ENCODE results near the gene RPRD1B.
A peak's percentile ranks its signal among the peaks of the same experiment; 100 is the strongest.

Gene RPRD1B

DNA sequence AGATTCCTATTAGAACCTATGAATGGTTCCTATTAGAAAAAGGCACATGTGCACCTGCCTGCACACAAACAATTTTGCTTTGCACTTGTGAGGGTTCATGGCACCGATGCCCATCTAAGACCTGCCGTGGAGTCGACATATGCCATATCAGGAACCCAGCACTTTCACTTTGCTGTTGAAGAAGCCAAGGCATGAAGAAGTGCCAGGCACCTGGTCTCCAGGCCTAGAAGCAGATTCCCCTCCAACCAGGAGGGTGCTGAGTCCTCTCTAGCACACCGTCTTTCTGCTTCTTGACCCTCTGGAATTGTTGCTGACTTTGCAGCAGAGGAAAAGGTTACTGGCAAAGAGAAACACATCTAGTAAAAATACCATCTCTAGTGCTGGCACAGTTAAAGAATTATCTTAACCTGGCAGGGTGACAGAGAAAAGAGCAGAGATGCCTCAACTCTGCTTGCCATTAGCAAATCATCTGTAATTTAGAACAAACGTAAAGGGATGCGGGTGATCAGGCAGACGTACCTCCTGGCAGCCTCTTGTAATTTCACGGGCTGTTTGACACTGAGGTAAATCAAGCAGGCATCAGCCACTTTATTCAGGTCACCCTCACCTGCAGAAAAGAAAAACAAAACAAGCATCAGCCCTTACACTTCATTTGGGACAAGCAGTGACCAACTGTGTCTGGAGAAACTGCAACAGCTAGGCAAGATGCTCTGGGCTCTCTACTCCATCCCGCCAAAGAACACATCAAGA is 37.5 kb upstream of the RPRD1B start:
- TF ChIP-seq, protein P1, sequence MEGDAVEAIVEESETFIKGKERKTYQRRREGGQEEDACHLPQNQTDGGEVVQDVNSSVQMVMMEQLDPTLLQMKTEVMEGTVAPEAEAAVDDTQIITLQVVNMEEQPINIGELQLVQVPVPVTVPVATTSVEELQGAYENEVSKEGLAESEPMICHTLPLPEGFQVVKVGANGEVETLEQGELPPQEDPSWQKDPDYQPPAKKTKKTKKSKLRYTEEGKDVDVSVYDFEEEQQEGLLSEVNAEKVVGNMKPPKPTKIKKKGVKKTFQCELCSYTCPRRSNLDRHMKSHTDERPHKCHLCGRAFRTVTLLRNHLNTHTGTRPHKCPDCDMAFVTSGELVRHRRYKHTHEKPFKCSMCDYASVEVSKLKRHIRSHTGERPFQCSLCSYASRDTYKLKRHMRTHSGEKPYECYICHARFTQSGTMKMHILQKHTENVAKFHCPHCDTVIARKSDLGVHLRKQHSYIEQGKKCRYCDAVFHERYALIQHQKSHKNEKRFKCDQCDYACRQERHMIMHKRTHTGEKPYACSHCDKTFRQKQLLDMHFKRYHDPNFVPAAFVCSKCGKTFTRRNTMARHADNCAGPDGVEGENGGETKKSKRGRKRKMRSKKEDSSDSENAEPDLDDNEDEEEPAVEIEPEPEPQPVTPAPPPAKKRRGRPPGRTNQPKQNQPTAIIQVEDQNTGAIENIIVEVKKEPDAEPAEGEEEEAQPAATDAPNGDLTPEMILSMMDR (IDR thresholded peaks at IDR 0.05; ENCODE audit: poor library complexity, severe bottlenecking) = no peak
- Histone ChIP-seq H3K27me3 (ENCODE audit: insufficient read depth, poor library complexity, severe bottlenecking) (no peaks in the 10 kb centered on the region), H3K4me3 (ENCODE audit: severe bottlenecking) (no peak overlapping the region), H3K4me1 (ENCODE audit: insufficient read depth, poor library complexity, severe bottlenecking) (peaks cover 45% of the 10 kb centered on the region), H3K27ac (ENCODE audit: poor library complexity, severe bottlenecking) (peak overlapping the region; percentile 85), H3K36me3 (ENCODE audit: low read depth) (peaks cover 83% of the 10 kb centered on the region), H3K9me3 (ENCODE audit: severe bottlenecking) (no peaks in the 10 kb centered on the region)
- ATAC-seq (ENCODE audit: low read depth) = no peak
- DNase-seq (ENCODE audit: low spot score) = no peak

DNA sequence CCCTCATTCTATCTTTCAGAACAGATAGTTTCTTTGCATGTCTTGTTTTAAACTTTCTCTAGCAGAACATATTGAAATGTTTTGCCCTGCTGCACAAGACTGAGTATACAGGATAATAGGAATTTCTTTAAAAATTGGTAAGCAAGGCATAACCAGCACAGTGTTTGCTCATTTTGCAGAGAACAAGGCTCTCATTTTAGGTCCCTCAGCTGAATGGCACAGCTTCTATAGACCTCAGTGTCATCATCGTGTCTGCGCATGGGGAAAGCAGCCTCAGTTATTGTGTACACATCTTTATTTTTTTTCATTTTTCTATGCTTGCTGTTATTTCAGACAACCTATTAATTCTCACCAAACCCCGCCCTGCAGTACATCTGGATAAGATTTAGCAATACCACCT is 36.0 kb upstream of the RPRD1B start:
- Histone ChIP-seq H3K36me3 (ENCODE audit: low read depth) (peaks cover 86% of the 10 kb centered on the region), H3K4me1 (ENCODE audit: insufficient read depth, poor library complexity, severe bottlenecking) (peaks cover 44% of the 10 kb centered on the region), H3K27me3 (ENCODE audit: insufficient read depth, poor library complexity, severe bottlenecking) (no peaks in the 10 kb centered on the region), H3K4me3 (ENCODE audit: severe bottlenecking) (no peak overlapping the region), H3K9me3 (ENCODE audit: severe bottlenecking) (no peaks in the 10 kb centered on the region), H3K27ac (ENCODE audit: poor library complexity, severe bottlenecking) (no peak overlapping the region)
- TF ChIP-seq, protein P1 (IDR thresholded peaks at IDR 0.05; ENCODE audit: poor library complexity, severe bottlenecking) = no peak
- no peak for DNase-seq (ENCODE audit: low spot score)
- ATAC-seq (ENCODE audit: low read depth) = no peak

DNA sequence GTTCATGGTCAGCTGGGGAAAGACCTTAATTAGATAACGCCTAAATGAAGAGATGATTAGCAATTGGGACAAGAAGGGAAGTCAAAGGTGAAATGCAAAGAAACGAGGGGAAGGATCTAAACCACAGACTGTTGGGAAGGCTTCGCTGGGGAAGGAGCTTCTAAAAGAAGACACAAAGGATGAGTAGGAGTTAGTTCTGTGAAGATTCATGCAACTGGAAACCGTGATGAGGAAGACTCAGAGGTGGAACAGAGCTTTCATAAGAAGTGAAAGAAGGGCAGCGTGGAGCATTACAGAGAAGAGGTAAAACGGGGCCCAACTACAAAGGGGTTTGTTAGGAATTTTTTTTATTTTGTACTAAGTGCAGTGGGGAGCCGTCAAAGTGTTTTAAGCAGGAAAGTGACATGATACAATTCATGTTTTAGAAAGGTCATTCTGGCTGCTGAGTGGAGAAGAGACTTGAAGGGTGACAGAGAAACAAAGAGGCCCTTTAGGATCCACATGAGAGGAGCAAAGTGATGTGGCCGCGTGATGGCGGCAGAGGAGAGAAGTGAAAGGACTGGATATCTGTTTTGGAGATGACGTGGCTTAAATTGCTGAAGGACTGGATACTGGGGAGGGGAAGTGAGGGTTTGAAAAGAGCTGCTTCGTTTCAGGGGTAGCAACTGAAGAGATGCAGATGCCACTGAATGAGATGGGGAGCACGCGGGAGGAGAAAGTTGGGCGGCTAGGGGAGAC is 33.9 kb upstream of the RPRD1B start:
- DNase-seq (ENCODE audit: low spot score) (no peak), ATAC-seq (ENCODE audit: low read depth) (no peak)
- Histone ChIP-seq H3K9me3 (ENCODE audit: severe bottlenecking) (no peaks in the 10 kb centered on the region), H3K27me3 (ENCODE audit: insufficient read depth, poor library complexity, severe bottlenecking) (no peaks in the 10 kb centered on the region), H3K27ac (ENCODE audit: poor library complexity, severe bottlenecking) (no peak overlapping the region), H3K36me3 (ENCODE audit: low read depth) (peaks cover 86% of the 10 kb centered on the region), H3K4me3 (ENCODE audit: severe bottlenecking) (no peak overlapping the region), H3K4me1 (ENCODE audit: insufficient read depth, poor library complexity, severe bottlenecking) (peaks cover 25% of the 10 kb centered on the region)
- TF ChIP-seq, protein P1 (IDR thresholded peaks at IDR 0.05; ENCODE audit: poor library complexity, severe bottlenecking) = no peak

DNA sequence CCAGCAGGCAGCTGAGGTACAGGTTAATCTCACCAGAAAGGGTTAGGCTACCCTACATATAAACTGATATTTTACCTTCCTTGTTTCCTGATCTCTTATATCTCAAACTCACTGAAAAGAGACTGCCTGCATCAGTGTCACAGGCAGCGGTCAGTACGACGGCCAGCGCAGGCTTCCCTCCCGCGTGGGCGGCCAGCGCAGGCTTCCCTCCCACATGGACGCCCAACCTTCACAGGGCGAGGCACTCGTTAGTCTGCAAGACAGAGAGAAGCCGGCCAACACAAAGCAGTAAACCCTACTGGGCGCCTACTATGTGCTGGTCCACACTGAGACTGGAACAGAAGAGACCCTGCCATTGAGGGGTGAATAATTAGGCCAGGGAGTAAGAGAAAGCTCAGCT is 33.3 kb upstream of the RPRD1B start:
- no peak overlapping the region for H3K27ac ChIP-seq (ENCODE audit: poor library complexity, severe bottlenecking)
- TF ChIP-seq, protein P1 (IDR thresholded peaks at IDR 0.05; ENCODE audit: poor library complexity, severe bottlenecking) = no peak
- ATAC-seq (ENCODE audit: low read depth) (no peak), DNase-seq (ENCODE audit: low spot score) (no peak)
- peaks cover 19% of the 10 kb centered on the region for H3K4me1 ChIP-seq (ENCODE audit: insufficient read depth, poor library complexity, severe bottlenecking)
- no peaks in the 10 kb centered on the region for H3K9me3 ChIP-seq (ENCODE audit: severe bottlenecking)
- H3K4me3 ChIP-seq (ENCODE audit: severe bottlenecking) = no peak overlapping the region
- peaks cover 86% of the 10 kb centered on the region for H3K36me3 ChIP-seq (ENCODE audit: low read depth)
- no peaks in the 10 kb centered on the region for H3K27me3 ChIP-seq (ENCODE audit: insufficient read depth, poor library complexity, severe bottlenecking)

Measured in RWPE2 (cell line).